Activated CD4-positive, alpha-beta memory T cell treated with anti-CD3 and anti-CD28 coated beads, Interleukin-2, amount 10 ng/mL, durations not matched to agents 7 days and 5 days (primary cell): ENCODE data around the gene ST6GALNAC2. TPM values are rescaled to one million over a fixed set of nuclear protein-coding genes. Genes with fewer than 3 reads are reported as not detected.
A peak's percentile ranks its signal among the peaks of the same experiment; 100 is the strongest.
"Not testable (repeated sequence)": the region's sequence is repeated elsewhere in the genome, so short reads cannot be mapped to it uniquely, and the experiment has no call there.

Experiments
- CTCF ChIA-PET: fragments of 350-600 bp; sonication (Branson Sonifier 250); formaldehyde crosslinking; loops from one replicate; lab custom pipeline; 2021; ENCODE audit warnings: antibody characterized with exemption, inconsistent platforms; lab: Charles Lee
- POLR2A ChIA-PET: fragments of 350-600 bp; sonication (Branson Sonifier 250); formaldehyde crosslinking; loops from one replicate; lab custom pipeline; 2021; ENCODE audit warnings: antibody characterized with exemption; lab: Charles Lee
- DNase-seq: peaks from one replicate; pipeline ENCODE4 v3.0.0-alpha.2; 2020
- H3K27ac Mint-ChIP-seq: one replicate; pipeline ENCODE4 v1.8.0; 2021; ENCODE audit warnings: mild to moderate bottlenecking, mixed read lengths
- H3K27me3 Mint-ChIP-seq: one replicate; pipeline ENCODE4 v1.8.0; 2021; ENCODE audit warnings: mixed read lengths
- H3K36me3 Mint-ChIP-seq: one replicate; pipeline ENCODE4 v1.8.0; 2021; ENCODE audit warnings: low read depth, mixed read lengths
- H3K4me1 Mint-ChIP-seq: one replicate; pipeline ENCODE4 v1.8.0; 2021; ENCODE audit warnings: mixed read lengths
- H3K4me3 Mint-ChIP-seq: one replicate; pipeline ENCODE4 v1.8.0; 2021; ENCODE audit warnings: mild to moderate bottlenecking, mixed read lengths
- H3K9me3 Mint-ChIP-seq: one replicate; pipeline ENCODE4 v1.8.0; 2021; ENCODE audit warnings: mixed read lengths
- total RNA-seq, 2 experiments: library from RNA; stranded (reverse); gene quantifications; one replicate each; pipeline ENCODE4 v1.2.3, GENCODE V29; 2021

Gene ST6GALNAC2
- total RNA-seq, 2 experiments from 2014 or later, result 0.25 to 0.65 TPM

DNA sequence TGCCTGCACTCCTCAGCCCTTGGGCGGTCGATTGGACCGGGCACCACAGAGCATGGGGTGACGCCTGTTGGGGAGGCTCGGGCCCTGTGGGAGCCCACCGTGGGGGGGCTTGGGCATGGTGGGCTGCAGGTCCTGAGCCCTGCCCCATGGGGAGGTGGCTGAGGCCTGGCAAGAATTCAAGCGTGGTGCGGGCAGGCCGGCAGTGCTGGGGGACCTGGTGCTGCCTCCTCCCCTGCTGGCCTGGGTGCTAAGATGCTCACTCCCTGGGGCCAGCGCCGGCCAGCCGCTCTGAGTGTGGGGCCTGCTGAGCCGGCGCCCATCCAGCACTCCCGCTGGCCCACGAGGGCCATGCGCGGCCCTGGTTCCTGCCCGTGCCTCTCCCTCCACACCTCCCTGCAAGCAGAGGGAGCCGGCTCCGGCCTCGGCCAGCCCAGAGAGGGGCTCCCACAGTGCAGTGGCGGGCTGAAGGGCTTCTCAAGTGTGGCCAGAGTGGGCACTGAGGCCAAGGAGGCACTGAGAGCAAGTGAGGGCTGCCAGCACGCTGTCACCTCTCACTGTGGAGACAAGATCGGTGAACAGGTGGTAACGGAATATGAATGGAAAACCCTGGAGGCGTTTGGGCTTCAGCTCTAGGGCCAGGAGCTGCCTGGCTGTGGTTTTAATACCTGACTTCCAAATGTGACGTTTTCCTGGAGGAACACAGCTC lies 29.4 kb upstream of the ST6GALNAC2 start:
- no peak overlapping the region for H3K4me3 Mint-ChIP-seq
- no peaks in the 10 kb centered on the region for H3K36me3 Mint-ChIP-seq
- ChIA-PET CTCF (interaction anchor here (1.3 to 1.6 kb wide), 4 partner anchors 9 to 92 kb away, joined by 3 to 9 read pairs (median 7); no protein-coding TSS in a partner anchor), POLR2A (interaction anchor here (1.1 kb wide), 1 partner anchor 14 kb away, joined by 3 read pairs; no protein-coding TSS in a partner anchor)
- H3K27me3 Mint-ChIP-seq, result peaks cover 2% of the 10 kb centered on the region
- no peaks in the 10 kb centered on the region for H3K9me3 Mint-ChIP-seq
- no peak overlapping the region for H3K27ac Mint-ChIP-seq
- H3K4me1 Mint-ChIP-seq, result peaks cover 2% of the 10 kb centered on the region
- no peak for DNase-seq

DNA sequence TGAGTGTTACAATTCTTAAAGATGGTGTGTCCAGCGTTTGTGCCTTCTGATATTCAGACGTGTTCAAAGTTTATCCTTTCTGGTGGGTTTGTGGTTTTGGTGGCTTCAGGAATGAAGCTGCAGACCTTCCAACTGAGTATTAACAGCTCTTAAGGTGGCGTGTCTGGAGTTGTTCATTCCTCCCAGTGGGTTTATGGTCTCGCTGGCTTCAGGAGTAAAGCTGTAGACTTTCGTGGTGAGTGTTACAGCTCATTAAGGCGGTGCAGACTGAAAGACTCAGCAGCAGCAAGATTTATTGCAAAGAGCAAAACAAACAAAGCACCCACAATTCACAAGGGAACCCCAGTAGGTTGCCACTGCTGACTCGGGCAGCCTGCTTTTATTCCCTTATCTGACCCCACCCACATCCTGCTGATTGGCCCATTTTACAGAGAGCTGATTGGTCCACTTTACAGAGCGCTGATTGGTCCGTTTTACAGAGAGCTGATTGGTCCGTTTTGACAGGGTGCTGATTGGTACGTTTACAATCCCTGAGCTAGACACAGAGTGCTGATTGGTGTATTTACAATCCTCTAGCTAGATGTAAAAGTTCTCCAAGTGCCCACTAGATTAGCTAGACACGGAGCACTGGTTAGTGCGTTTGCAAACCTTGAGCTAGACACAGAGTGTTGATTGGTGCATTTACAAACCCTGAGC lies 28.6 kb upstream of the ST6GALNAC2 start:
- not testable (repeated sequence) for H3K4me3 Mint-ChIP-seq, H3K27me3 Mint-ChIP-seq, DNase-seq, H3K9me3 Mint-ChIP-seq, H3K4me1 Mint-ChIP-seq, H3K27ac Mint-ChIP-seq, H3K36me3 Mint-ChIP-seq
- POLR2A ChIA-PET, result interaction anchor here (1.1 to 1.4 kb wide), 2 partner anchors 13 to 15 kb away, joined by 3 to 4 read pairs; no protein-coding TSS in a partner anchor
- CTCF ChIA-PET, result interaction anchor here (1.5 to 1.6 kb wide), 2 partner anchors 10 to 56 kb away, joined by 8 to 9 read pairs; no protein-coding TSS in a partner anchor

DNA sequence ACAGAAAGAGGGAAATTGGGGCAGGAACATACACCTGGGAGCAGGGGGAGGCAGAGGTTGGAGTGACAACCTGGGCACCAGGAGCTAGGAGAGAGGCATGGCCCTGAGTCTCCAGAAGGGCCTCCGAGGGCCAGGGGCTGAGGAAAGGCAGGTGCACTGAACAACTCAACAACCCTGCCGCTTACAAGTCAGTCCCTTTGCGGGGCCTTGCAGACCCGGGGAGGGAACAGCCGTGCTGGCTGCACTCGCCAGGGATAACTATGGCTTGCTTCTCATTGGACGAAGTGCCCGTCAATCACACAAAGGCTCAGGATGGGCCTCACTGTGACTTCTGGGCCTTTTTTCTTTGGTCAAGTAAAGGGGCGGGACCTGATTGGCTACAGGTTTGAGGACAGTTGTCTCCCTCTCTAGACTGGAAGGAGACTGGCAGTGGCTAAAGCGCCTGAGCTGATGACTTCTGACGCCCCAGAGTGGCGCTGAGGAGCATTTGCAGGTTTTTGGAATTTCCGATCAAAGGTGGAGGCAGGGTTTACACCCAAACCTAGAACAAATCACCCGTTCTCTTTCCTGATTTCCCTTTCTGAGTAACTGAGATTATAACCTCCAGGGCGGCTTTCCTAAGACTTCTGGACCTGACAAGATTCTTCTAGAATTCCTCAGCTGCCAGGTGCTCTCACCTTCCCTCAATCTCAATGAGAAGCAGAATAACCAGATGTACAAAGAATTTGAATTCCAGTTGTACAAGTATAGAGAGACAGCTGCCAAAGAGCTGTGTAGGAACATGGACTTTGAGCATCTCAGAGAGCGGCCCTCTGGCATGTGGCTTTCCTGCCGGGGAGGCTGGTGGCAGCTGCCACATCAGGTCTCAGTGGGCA lies 27.6 kb upstream of the ST6GALNAC2 start:
- no peaks in the 10 kb centered on the region for H3K36me3 Mint-ChIP-seq
- H3K9me3 Mint-ChIP-seq, result no peaks in the 10 kb centered on the region
- H3K27ac Mint-ChIP-seq, result no peak overlapping the region
- peaks cover 2% of the 10 kb centered on the region for H3K27me3 Mint-ChIP-seq
- ChIA-PET CTCF (interaction anchor here (1.5 to 1.6 kb wide), 3 partner anchors 11 to 55 kb away, joined by 4 to 9 read pairs (median 8); no protein-coding TSS in a partner anchor), POLR2A (interaction anchor here (0.8 to 1.4 kb wide), 3 partner anchors 11 to 14 kb away, joined by 3 to 4 read pairs (median 3); no protein-coding TSS in a partner anchor)
- DNase-seq, result no peak
- no peak overlapping the region for H3K4me3 Mint-ChIP-seq
- H3K4me1 Mint-ChIP-seq, result peaks cover 2% of the 10 kb centered on the region

DNA sequence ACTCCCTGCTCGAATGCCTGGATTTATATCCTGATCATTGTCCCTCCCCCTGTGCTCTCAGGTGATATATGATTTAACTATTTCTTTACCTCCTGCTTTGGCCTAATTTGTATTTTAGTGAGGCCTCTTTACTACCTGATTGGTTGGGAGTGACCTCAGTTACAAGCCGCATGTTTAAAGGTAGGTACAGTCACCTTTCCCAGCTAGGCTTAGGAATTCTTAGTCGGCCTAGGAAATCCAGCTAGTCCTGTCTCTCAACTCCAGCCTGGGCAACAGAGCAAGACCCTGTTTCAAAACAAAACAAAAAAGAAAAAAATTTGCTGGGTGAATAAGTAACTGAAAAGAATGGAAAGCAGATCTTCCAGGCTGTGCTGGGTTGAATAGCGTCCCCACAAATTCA lies 26.8 kb upstream of the ST6GALNAC2 start:
- H3K4me1 Mint-ChIP-seq, result peaks cover 2% of the 10 kb centered on the region
- H3K27ac Mint-ChIP-seq, result no peak overlapping the region
- DNase-seq, result no peak
- ChIA-PET CTCF (interaction anchor here (1.3 to 1.5 kb wide), 3 partner anchors 11 to 69 kb away, joined by 3 to 7 read pairs (median 4); no protein-coding TSS in a partner anchor), POLR2A (interaction anchor here (0.8 to 1.2 kb wide), 2 partner anchors 11 kb away, joined by 3 read pairs; no protein-coding TSS in a partner anchor)
- no peaks in the 10 kb centered on the region for H3K36me3 Mint-ChIP-seq
- no peaks in the 10 kb centered on the region for H3K9me3 Mint-ChIP-seq
- H3K27me3 Mint-ChIP-seq, result peaks cover 2% of the 10 kb centered on the region
- H3K4me3 Mint-ChIP-seq, result no peak overlapping the region

DNA sequence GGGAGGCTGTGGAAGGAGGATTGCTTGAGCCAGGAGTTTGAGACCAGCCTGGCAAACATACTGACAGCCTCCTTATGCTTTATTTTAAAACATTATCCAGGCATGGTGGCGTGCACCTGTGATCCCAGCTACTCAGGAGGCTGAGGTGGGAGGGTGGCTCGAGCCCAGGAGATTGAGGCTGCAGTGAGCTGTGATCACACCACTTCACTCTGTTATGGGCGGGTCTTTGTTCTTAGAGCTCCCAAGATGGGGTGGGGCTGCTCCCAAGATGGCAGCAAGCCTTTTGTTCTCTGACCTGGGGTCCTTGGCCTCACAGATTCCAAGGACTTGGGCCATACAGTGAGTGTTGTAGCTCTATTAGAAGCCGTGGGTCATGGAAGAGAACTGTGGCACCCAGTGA lies 26.1 kb upstream of the ST6GALNAC2 start:
- Mint-ChIP-seq H3K27me3 (peaks cover 2% of the 10 kb centered on the region), H3K4me3 (no peak overlapping the region), H3K36me3 (no peaks in the 10 kb centered on the region), H3K4me1 (peaks cover 2% of the 10 kb centered on the region), H3K9me3 (no peaks in the 10 kb centered on the region), H3K27ac (no peak overlapping the region)
- POLR2A ChIA-PET, result interaction anchor here (1.2 kb wide), 1 partner anchor 10 kb away, joined by 3 read pairs; no protein-coding TSS in a partner anchor
- CTCF ChIA-PET, result interaction anchor here (1.3 to 1.5 kb wide), 3 partner anchors 10 to 70 kb away, joined by 3 to 7 read pairs (median 4); no protein-coding TSS in a partner anchor
- DNase-seq, result no peak

DNA sequence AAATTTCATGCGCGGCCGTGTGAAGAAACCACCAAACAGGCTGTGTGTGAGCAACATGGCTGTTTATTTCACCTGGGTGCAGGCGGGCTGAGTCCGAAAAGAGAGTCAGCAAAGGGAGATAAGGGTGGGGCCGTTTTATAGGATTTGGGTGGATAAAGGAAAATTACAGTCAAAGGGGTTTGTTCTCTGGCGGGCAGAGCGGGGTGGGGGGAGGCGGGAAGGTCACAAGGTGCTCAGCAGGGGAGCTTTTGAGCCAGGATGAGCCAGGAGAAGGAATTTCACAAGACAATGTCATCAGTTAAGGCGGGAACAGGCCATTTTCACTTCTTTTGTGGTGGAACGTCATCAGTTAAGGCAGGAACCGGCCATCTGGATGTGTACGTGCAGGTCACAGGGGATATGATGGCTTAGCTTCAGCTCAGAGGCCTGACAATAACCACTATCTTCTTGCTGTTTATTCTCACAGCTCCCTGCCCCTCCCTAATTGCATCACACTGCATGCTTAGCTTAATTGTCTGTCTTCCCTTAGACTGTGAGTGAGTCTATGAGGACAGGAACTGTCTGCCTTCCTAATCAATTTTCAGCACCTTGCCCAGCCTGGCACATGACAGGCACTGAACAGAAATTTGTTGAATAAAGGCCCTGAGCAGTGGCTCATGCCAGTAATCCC lies 25.6 kb upstream of the ST6GALNAC2 start:
- CTCF ChIA-PET, result interaction anchor here (1.3 to 1.4 kb wide), 2 partner anchors 13 to 70 kb away, joined by 3 to 7 read pairs; no protein-coding TSS in a partner anchor
- H3K27ac Mint-ChIP-seq, H3K4me3 Mint-ChIP-seq, H3K9me3 Mint-ChIP-seq, H3K36me3 Mint-ChIP-seq, H3K4me1 Mint-ChIP-seq, H3K27me3 Mint-ChIP-seq, DNase-seq: not testable (repeated sequence)
- POLR2A ChIA-PET, result interaction anchor here (1.2 kb wide), 1 partner anchor 10 kb away, joined by 3 read pairs; no protein-coding TSS in a partner anchor

DNA sequence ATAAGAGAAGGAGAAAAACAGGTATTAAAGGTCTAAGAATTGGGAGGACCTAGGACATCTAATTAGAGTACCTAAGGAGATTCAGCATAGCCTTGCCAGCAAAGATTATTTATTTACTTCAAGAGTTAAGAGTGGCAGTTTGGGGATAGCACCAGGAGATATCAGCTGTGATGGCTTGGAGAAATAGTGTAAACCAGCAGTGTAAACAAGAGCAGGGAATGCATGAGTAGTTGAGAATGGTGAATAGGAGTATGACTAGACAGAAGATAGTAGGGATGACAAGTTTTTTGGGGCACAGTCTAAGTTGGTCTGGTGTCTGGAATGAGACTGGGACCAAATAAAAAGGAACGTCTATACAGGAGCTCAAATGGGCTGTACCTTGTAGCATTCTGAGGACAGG lies 21.0 kb upstream of the ST6GALNAC2 start:
- CTCF ChIA-PET, H3K4me3 Mint-ChIP-seq, H3K27ac Mint-ChIP-seq, POLR2A ChIA-PET, DNase-seq, H3K27me3 Mint-ChIP-seq: not testable (repeated sequence)
- H3K4me1 Mint-ChIP-seq, result peaks cover 12% of the 10 kb centered on the region
- peaks cover 12% of the 10 kb centered on the region for H3K9me3 Mint-ChIP-seq
- H3K36me3 Mint-ChIP-seq, result peaks cover 14% of the 10 kb centered on the region

DNA sequence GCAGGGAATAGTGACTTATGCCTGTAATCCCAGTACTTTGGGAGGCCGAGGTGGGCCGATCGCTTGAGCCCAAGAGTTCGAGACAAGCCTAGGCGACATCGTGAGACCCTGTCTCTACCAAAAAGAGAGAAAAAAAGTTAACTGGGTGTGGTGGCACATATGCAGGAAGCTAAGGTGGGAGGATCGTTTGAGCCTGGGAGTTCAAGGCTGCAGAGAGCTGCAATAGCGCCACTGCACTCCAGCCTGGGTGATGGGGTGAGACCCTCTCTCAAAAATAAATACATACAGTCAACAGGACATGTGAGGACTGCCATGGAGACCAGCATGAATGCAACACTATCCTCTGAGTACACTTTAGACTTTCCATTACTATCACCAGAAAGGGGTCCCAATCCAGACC lies 15.4 kb upstream of the ST6GALNAC2 start:
- Mint-ChIP-seq H3K9me3 (peaks cover 12% of the 10 kb centered on the region), H3K27me3 (peaks cover 9% of the 10 kb centered on the region), H3K4me1 (peaks cover 29% of the 10 kb centered on the region), H3K36me3 (peaks cover 16% of the 10 kb centered on the region), H3K27ac (peak overlapping the region; percentile 65), H3K4me3 (no peak overlapping the region)
- ChIA-PET CTCF (interaction anchor here (0.6 to 4.7 kb wide), 8 partner anchors 12 to 127 kb away, joined by 3 to 31 read pairs (median 3); no protein-coding TSS in a partner anchor), POLR2A (interaction anchor here (0.6 to 1.7 kb wide), 7 partner anchors 11 to 148 kb away, joined by 3 to 5 read pairs (median 3); partner anchors contain the start of gene UBE2O)
- DNase-seq, result no peak

DNA sequence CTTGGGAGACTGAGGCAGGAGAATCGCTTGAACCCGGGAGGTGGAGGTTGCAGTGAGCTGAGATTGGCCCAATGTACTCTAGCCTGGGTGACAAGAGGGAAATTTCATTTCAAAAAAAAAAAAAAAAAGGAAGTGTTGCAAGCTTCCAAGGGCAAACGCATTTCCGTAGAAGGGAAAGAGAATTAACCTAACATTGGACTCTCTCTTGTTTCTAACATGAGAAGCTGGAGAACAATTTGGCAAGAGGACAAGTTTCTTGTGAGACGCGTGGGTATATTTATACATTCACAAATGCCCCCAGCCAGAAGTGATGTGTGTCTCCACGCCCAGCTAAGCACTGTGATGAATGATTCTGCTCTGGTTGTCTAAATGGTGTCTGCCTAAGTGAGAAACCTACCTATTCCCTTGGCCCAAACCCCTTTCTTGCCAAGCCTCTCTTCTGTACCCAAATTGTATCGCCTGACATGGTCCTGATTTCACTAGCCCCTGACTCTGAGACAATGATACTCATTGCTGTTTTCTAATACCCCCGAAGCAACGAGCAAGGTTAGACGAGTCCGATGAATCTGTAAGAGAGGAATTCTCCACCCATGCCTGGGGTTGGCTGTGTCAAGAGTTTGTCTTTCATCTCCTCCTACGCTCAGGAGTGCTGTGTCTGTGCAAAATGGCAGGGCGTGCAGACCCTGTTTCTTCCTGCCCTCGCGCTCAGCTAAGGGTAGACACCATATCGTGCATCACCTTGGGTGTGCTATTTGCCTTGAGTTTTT lies 14.2 kb upstream of the ST6GALNAC2 start:
- H3K27me3 Mint-ChIP-seq, result peaks cover 10% of the 10 kb centered on the region
- no peak overlapping the region for H3K27ac Mint-ChIP-seq
- peaks cover 29% of the 10 kb centered on the region for H3K4me1 Mint-ChIP-seq
- no peak for DNase-seq
- POLR2A ChIA-PET, result interaction anchor here (1.1 to 1.7 kb wide), 3 partner anchors 11 to 72 kb away, joined by 3 to 5 read pairs (median 4); no protein-coding TSS in a partner anchor
- CTCF ChIA-PET, result interaction anchor here (0.5 to 4.7 kb wide), 4 partner anchors 41 to 1170 kb away, joined by 3 to 31 read pairs (median 3); no protein-coding TSS in a partner anchor
- peaks cover 16% of the 10 kb centered on the region for H3K36me3 Mint-ChIP-seq
- peaks cover 12% of the 10 kb centered on the region for H3K9me3 Mint-ChIP-seq
- H3K4me3 Mint-ChIP-seq, result no peak overlapping the region

DNA sequence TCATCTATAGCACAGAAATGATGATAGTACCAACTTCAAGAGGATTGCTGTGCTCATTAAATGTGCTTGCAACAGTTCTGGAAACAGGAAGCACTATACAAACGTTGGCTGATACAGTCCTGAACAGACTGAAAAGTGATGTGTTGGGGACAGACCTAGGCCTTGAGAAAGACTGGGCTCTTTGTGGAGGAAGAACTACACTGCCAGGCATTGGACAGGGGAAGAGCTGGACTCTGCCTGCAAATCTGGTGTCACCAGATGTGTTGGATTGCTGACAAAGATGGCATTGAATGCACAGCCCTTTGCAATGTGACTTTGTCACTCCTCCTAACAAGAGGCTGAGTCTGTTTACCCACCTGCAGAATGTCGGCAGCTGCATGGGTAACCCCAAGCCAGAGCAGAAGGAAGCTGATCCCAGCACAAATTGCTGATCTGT lies 12.4 kb upstream of the ST6GALNAC2 start:
- POLR2A ChIA-PET, result interaction anchor here (1.1 to 1.4 kb wide), 2 partner anchors 12 to 13 kb away, joined by 4 read pairs; partner anchors contain the start of gene ST6GALNAC2
- Mint-ChIP-seq H3K36me3 (peaks cover 14% of the 10 kb centered on the region), H3K27me3 (peaks cover 15% of the 10 kb centered on the region), H3K4me1 (peaks cover 29% of the 10 kb centered on the region), H3K9me3 (peaks cover 10% of the 10 kb centered on the region), H3K27ac (no peak overlapping the region), H3K4me3 (no peak overlapping the region)
- no peak for DNase-seq
- CTCF ChIA-PET, result interaction anchor here (1.2 to 4.7 kb wide), 3 partner anchors 12 to 39 kb away, joined by 4 to 31 read pairs (median 8); partner anchors contain the start of gene ST6GALNAC2
